Esophagus muscularis mucosa (tissue), 4 donors: Measurements from ENCODE around the gene TRABD2B. TPM values are rescaled to one million over a fixed set of nuclear protein-coding genes. Genes with fewer than 3 reads are reported as not detected.

Source experiments
- DNase-seq: peaks from one replicate; pipeline ENCODE4 v3.0.0-alpha.2; 2017; ENCODE audit errors: extremely low spot score
- H3K27ac ChIP-seq, 4 donors: fragments of 200-600 bp; sonication (generic); replicated peaks in 1 of 4; 1 replicate in 3 of 4; 2 replicates in 1 of 4; pipeline ENCODE4 v1.5.1; 2016 to 2019; ENCODE audit warnings: mild to moderate bottlenecking in 1 of 4
- H3K27me3 ChIP-seq, 4 donors: fragments of 200-600 bp; sonication (generic); one replicate each; pipeline versions ENCODE4 v1.5.1 to v1.6.0; 2016 to 2019
- H3K36me3 ChIP-seq, 4 donors: fragments of 200-600 bp; sonication (generic); one replicate each; pipeline ENCODE4 v1.5.1; 2016 to 2019
- H3K4me1 ChIP-seq, 4 donors: fragments of 200-600 bp; sonication (generic); one replicate each; pipeline ENCODE4 v1.5.1; 2016 to 2019
- H3K4me3 ChIP-seq, 4 donors: fragments of 200-600 bp; sonication (generic); 1 replicate in 2 of 4; 2 replicates in 2 of 4; pipeline ENCODE4 v1.5.1; 2016 to 2019; ENCODE audit warnings: mild to moderate bottlenecking in 4 of 4, moderate library complexity in 1 of 4
- H3K9me3 ChIP-seq, 4 donors: fragments of 200-600 bp; sonication (generic); 1 replicate in 3 of 4; 2 replicates in 1 of 4; pipeline ENCODE4 v1.5.1; 2016 to 2019
- CTCF ChIP-seq, 3 experiments: fragments of 200-600 bp in 2 of 3; fragments of 450-650 bp in 1 of 3; sonication (generic) in 2 of 3; IDR thresholded peaks; one replicate each; pipeline ENCODE4 v1.5.1; 2017 to 2019; ENCODE audit warnings: antibody characterized with exemption in 3 of 3, mild to moderate bottlenecking in 2 of 3, moderate library complexity in 1 of 3
- EP300 ChIP-seq: sonication (generic); formaldehyde crosslinking; IDR thresholded peaks from one replicate; pipeline ENCODE4 v1.6.1; 2017; ENCODE audit warnings: antibody characterized with exemption
- POLR2A ChIP-seq: fragments of 450-650 bp; IDR thresholded peaks from one replicate; pipeline ENCODE4 v1.6.1; 2017; ENCODE audit warnings: antibody characterized with exemption, moderate library complexity, mild to moderate bottlenecking, low read depth
- POLR2AphosphoS5 ChIP-seq, 2 donors: sonication (generic); formaldehyde crosslinking; IDR thresholded peaks; one replicate each; pipeline ENCODE4 v1.6.1; 2017; ENCODE audit warnings: antibody characterized with exemption in 2 of 2
- WGBS: methylation state at CpG from one replicate; pipeline ENCODE4 v1.1.5; 2018; 5-methylcytosine and 5-hydroxymethylcytosine counted together
- intact Hi-C: fragments of 100-400 bp; cut with DNase I; formaldehyde crosslinking; loops from one replicate; pipeline ENCODE4 v1.15.1; 2023
- total RNA-seq, 4 donors: library from RNA; depleted of rRNA; stranded (reverse); fragments of >200 nt; gene quantifications; one replicate each; pipeline versions ENCODE4 v1.1.0 to v1.2.1, GENCODE V29; 2016

The TRABD2B gene
- total RNA-seq, 4 donors from 2014 or later, result 4.0 to 7.6 (median 4.1) TPM

- Histone ChIP-seq H3K4me1 (no peaks in the 10 kb centered on the region), H3K36me3 (no peaks in the 10 kb centered on the region), H3K4me3 (no peak overlapping the region), H3K27ac (no peak overlapping the region), H3K27me3 (peaks cover 0 to 85% (median 7%) of the 10 kb centered on the region in 4 donors), H3K9me3 (no peaks in the 10 kb centered on the region)
- TF ChIP-seq POLR2AphosphoS5 (IDR thresholded peaks at IDR 0.05), result no peak
- TF ChIP-seq POLR2A, result no peak
- TF ChIP-seq CTCF (IDR thresholded peaks at IDR 0.05), result no peak
- TF ChIP-seq EP300, result no peak
- DNase-seq, result no peak
- intact Hi-C loops, result loop anchor here (10.0 kb wide), 1 partner anchor 193 kb away; no protein-coding TSS in a partner anchor
Observed at GRCh38 chr1:47717341-47717740, 279.8 kb downstream of the TRABD2B start.

GRCh38 chr1:47713975-47714767 is 283.0 kb downstream of the TRABD2B start:
- intact Hi-C loops, result loop anchor here (5.0 to 10.0 kb wide), 2 partner anchors 189 to 537 kb away; no protein-coding TSS in a partner anchor
- TF ChIP-seq POLR2AphosphoS5 (IDR thresholded peaks at IDR 0.05) (no peak), CTCF (IDR thresholded peaks at IDR 0.05) (no peak)
- H3K4me1 ChIP-seq, result peaks cover 12 to 19% (median 18%) of the 10 kb centered on the region in 4 donors
- no peak for DNase-seq
- peaks cover under 1 to 87% (median 33%) of the 10 kb centered on the region in 4 donors for H3K27me3 ChIP-seq
- H3K4me3 ChIP-seq, result no peak overlapping the region
- no peak overlapping the region for H3K27ac ChIP-seq
- H3K36me3 ChIP-seq, result no peaks in the 10 kb centered on the region
- 90% methylated on average over 4 of the region's 4 CpGs for WGBS
- H3K9me3 ChIP-seq, result no peaks in the 10 kb centered on the region

GRCh38 chr1:47713333-47713953 is 283.7 kb downstream of the TRABD2B start:
- Histone ChIP-seq H3K27ac (no peak overlapping the region), H3K27me3 (peaks cover 5 to 94% (median 40%) of the 10 kb centered on the region in 4 donors), H3K9me3 (no peaks in the 10 kb centered on the region), H3K4me1 (peaks cover 16 to 26% (median 25%) of the 10 kb centered on the region in 4 donors), H3K36me3 (no peaks in the 10 kb centered on the region), H3K4me3 (no peak overlapping the region)
- WGBS, result 80% methylated on average over 8 of the region's 9 CpGs
- TF ChIP-seq POLR2AphosphoS5 (IDR thresholded peaks at IDR 0.05) (no peak), CTCF (IDR thresholded peaks at IDR 0.05) (no peak), POLR2A (no peak), EP300 (no peak)
- intact Hi-C loops, result loop anchor here (5.0 to 10.0 kb wide), 2 partner anchors 189 to 536 kb away; no protein-coding TSS in a partner anchor
- no peak for DNase-seq

- 84% methylated on average over 16 of the region's 16 CpGs for WGBS
- H3K27ac ChIP-seq, result no peak overlapping the region
Observed at GRCh38 chr1:47712596-47713299, 284.4 kb downstream of the TRABD2B start.

More at GRCh38 chr1:47712596-47713299, 284.4 kb downstream of the TRABD2B start:
- H3K36me3 ChIP-seq, result no peaks in the 10 kb centered on the region
- intact Hi-C loops, result loop anchor here (5.0 to 10.0 kb wide), 2 partner anchors 188 to 535 kb away; no protein-coding TSS in a partner anchor
- no peak for TF ChIP-seq POLR2AphosphoS5 (IDR thresholded peaks at IDR 0.05)
- no peak for TF ChIP-seq CTCF (IDR thresholded peaks at IDR 0.05)
- no peak for TF ChIP-seq POLR2A
- TF ChIP-seq EP300, result no peak
- no peak for DNase-seq
- no peaks in the 10 kb centered on the region for H3K9me3 ChIP-seq
- peaks cover 5 to 96% (median 42%) of the 10 kb centered on the region in 4 donors for H3K27me3 ChIP-seq
- H3K4me3 ChIP-seq, result no peak overlapping the region
- H3K4me1 ChIP-seq, result peaks cover 21 to 33% (median 29%) of the 10 kb centered on the region in 4 donors
